Thyroid gland (tissue), 4 donors: ENCODE data around the gene HIVEP2. TPM values are rescaled to one million over a fixed set of nuclear protein-coding genes. Genes with fewer than 3 reads are reported as not detected.

Experiments used
- DNase-seq, 2 donors: peaks; one replicate each; pipeline ENCODE4 v3.0.0-alpha.2; 2019
- H3K27ac ChIP-seq, 3 donors: fragments of 200-600 bp; sonication (generic); 1 replicate in 2 of 3; 2 replicates in 1 of 3; pipeline ENCODE4 v1.5.1; 2016 to 2019; ENCODE audit warnings: mild to moderate bottlenecking in 1 of 3, moderate library complexity in 1 of 3
- H3K27me3 ChIP-seq: fragments of 200-600 bp; sonication (generic); one replicate; pipeline ENCODE4 v1.5.1; 2019
- H3K36me3 ChIP-seq, 2 donors: fragments of 200-600 bp; sonication (generic); one replicate each; pipeline ENCODE4 v1.5.1; 2016 to 2019
- H3K4me1 ChIP-seq, 2 donors: fragments of 200-600 bp; sonication (generic); one replicate each; pipeline ENCODE4 v1.5.1; 2017 to 2019
- H3K4me3 ChIP-seq, 3 donors: fragments of 200-600 bp; sonication (generic); replicated peaks in 1 of 3; 1 replicate in 2 of 3; 2 replicates in 1 of 3; pipeline ENCODE4 v1.5.1; 2016; ENCODE audit warnings: mild to moderate bottlenecking in 1 of 3
- H3K9me3 ChIP-seq: fragments of 200-600 bp; sonication (generic); one replicate; pipeline ENCODE4 v1.5.1; 2017
- POLR2A ChIP-seq, 2 donors: fragments of 450-650 bp; IDR thresholded peaks; one replicate each; pipeline ENCODE4 v1.6.1; 2017; ENCODE audit warnings: antibody characterized with exemption in 2 of 2, mild to moderate bottlenecking in 2 of 2, moderate library complexity in 1 of 2
- WGBS, 2 donors: methylation state at CpG; one replicate each; pipeline ENCODE4 v1.1.5; 2017; 5-methylcytosine and 5-hydroxymethylcytosine counted together
- intact Hi-C: fragments of 100-400 bp; cut with DNase I; formaldehyde crosslinking; loops from one replicate; pipeline ENCODE4 v1.15.1; 2023
- total RNA-seq, 4 donors: library from RNA; depleted of rRNA; stranded (reverse); fragments of >200 nt; gene quantifications; one replicate each; pipeline ENCODE4 v1.2.3, GENCODE V29; 2016
- TF ChIP-seq, protein P1 (sequence below), 6 experiments: fragments of 200-600 bp in 3 of 6; fragments of 450-650 bp in 3 of 6; sonication (generic) in 3 of 6; IDR thresholded peaks; one replicate each; pipeline ENCODE4 v1.5.1; 2016 to 2019; ENCODE audit warnings: antibody characterized with exemption in 6 of 6, mild to moderate bottlenecking in 2 of 6, inconsistent platforms in 1 of 6, moderate library complexity in 1 of 6

The HIVEP2 gene
- total RNA-seq, 4 donors from 2014 or later: 23.3 to 41.8 (median 26.4) TPM

DNA sequence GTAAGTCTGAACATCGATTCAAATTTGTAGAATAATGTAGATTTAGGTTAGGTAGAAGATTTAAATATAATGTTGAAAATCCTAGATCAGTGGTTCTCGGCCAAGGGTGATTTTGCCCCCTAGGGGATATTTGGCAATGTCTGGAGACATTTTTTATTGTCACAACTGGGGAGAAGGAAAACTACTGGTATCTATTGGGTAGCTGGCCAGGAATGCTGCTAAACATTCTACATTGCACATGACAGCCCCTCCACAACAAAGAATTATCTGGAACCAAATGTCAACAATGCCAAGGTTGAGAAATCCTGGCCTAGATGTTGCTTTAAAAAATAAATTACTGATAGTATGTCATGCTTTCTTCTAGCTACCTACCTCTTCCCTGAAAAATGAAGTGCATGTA is 76.1 kb downstream of the HIVEP2 start:
- H3K36me3 ChIP-seq: no peaks in the 10 kb centered on the region
- WGBS, 2 donors: 89 to 90% methylated on average over 2 of the region's 2 CpGs
- no peaks in the 10 kb centered on the region for H3K9me3 ChIP-seq
- no peak for DNase-seq
- no peak overlapping the region for H3K4me3 ChIP-seq
- intact Hi-C loops: no loop called here
- no peak overlapping the region for H3K27ac ChIP-seq
- H3K4me1 ChIP-seq: peaks cover 6 to 8% of the 10 kb centered on the region in 2 donors
- no peaks in the 10 kb centered on the region for H3K27me3 ChIP-seq
- TF ChIP-seq POLR2A (IDR thresholded peaks at IDR 0.05): no peak
- TF ChIP-seq, protein P1, sequence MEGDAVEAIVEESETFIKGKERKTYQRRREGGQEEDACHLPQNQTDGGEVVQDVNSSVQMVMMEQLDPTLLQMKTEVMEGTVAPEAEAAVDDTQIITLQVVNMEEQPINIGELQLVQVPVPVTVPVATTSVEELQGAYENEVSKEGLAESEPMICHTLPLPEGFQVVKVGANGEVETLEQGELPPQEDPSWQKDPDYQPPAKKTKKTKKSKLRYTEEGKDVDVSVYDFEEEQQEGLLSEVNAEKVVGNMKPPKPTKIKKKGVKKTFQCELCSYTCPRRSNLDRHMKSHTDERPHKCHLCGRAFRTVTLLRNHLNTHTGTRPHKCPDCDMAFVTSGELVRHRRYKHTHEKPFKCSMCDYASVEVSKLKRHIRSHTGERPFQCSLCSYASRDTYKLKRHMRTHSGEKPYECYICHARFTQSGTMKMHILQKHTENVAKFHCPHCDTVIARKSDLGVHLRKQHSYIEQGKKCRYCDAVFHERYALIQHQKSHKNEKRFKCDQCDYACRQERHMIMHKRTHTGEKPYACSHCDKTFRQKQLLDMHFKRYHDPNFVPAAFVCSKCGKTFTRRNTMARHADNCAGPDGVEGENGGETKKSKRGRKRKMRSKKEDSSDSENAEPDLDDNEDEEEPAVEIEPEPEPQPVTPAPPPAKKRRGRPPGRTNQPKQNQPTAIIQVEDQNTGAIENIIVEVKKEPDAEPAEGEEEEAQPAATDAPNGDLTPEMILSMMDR (IDR thresholded peaks at IDR 0.05): no peak

DNA sequence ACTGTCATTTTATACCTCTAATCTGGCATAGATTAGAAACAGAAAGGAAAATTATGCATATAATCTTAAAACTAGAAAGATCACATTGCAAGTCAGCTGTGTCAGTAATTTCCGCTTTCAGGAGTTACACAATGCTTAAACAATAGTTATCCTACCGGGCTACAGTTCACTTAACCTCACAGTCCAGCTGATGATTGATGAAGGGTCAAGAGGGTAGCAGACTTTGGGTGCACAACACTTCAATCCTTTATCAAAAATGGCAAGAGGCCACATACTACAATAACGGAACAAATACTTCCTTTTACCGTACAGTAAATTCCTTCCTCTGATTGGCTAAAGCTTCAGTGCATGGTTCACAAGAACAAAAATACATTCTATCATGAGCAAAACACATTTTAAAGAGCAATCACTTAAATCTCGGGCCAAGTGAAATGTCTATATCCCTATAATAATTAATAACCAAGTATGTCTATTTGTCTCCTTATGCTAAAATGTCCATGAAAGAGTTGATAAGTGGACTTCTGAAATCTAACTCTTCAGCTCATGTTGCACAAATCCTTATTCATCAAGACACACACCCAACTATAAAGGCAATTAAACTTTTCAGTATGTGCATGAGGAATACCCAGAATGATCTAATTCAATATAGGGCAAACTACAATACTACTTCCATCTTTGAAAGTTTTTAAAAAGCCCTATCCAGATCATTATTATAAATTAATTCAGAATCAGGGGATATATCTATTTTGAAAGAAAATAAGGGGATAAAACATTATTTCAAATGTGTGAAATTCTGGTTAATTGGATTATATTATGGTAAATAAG is 76.8 kb downstream of the HIVEP2 start:
- Histone ChIP-seq H3K4me1 (peaks cover 6 to 8% of the 10 kb centered on the region in 2 donors), H3K9me3 (no peaks in the 10 kb centered on the region), H3K4me3 (no peak overlapping the region), H3K27me3 (no peaks in the 10 kb centered on the region), H3K36me3 (no peaks in the 10 kb centered on the region), H3K27ac (peak overlapping the region in 1 of 3 donors; percentile 9)
- 66 to 74% methylated on average over 5 of the region's 5 CpGs for WGBS, 2 donors
- TF ChIP-seq, protein P1 (IDR thresholded peaks at IDR 0.05): no peak
- no peak for TF ChIP-seq POLR2A (IDR thresholded peaks at IDR 0.05)
- intact Hi-C loops: no loop called here
- no peak for DNase-seq

DNA sequence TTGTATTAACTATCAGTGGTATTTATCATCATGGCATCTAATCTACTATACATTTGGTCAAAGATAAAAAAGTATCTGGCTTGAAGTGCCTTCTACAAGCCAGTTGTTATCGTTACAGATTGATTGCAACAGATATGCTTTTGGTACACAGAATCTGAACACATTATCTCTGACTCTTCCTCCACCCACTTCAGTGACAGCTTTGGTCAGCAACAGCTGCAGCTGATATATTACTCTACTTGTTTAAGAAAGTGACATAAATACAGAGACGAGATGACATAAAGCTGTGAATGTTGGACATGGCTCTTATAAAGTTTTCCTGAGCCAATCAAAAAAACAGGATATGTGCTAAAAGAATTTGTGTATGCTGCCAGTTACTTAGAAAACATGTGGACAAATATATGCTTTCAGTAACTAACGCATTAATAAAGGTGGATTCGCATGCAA is 77.6 kb downstream of the HIVEP2 start:
- intact Hi-C loops: no loop called here
- H3K27ac ChIP-seq: peak overlapping the region in 1 of 3 donors; percentile 9
- H3K4me1 ChIP-seq: peaks cover 6 to 8% of the 10 kb centered on the region in 2 donors
- H3K4me3 ChIP-seq: no peak overlapping the region
- H3K9me3 ChIP-seq: no peaks in the 10 kb centered on the region
- no peak for TF ChIP-seq POLR2A (IDR thresholded peaks at IDR 0.05)
- TF ChIP-seq, protein P1 (IDR thresholded peaks at IDR 0.05): no peak
- H3K27me3 ChIP-seq: no peaks in the 10 kb centered on the region
- no peak for DNase-seq
- no peaks in the 10 kb centered on the region for H3K36me3 ChIP-seq
- WGBS, 2 donors: 63 to 74% methylated on average over 4 of the region's 4 CpGs

DNA sequence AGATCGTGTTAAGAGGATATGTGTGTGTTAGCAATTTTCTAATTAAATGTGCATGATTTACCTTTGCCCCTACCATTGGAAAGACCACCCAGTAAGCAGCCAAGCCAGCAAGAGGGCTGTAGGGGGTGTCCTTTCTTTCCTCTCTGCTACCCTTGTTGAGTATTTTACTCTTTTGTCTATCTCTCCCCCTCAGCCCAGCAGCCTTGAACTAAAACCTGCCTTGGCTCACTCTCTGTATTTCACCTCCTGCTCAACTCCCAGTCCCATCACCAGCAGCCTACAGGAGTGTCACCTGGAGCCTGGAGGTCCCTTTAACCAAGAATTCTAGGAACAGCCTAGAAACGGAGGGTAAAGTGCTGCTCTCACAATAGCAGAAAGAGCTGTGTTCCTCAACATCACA is 81.0 kb downstream of the HIVEP2 start:
- H3K27ac ChIP-seq: no peak overlapping the region
- no peak overlapping the region for H3K4me3 ChIP-seq
- peaks cover 2 to 5% of the 10 kb centered on the region in 2 donors for H3K4me1 ChIP-seq
- no peaks in the 10 kb centered on the region for H3K27me3 ChIP-seq
- no peaks in the 10 kb centered on the region for H3K36me3 ChIP-seq
- no peak for DNase-seq
- TF ChIP-seq, protein P1 (IDR thresholded peaks at IDR 0.05): no peak
- TF ChIP-seq POLR2A (IDR thresholded peaks at IDR 0.05): no peak
- intact Hi-C loops: no loop called here
- no peaks in the 10 kb centered on the region for H3K9me3 ChIP-seq
- 65 to 71% methylated on average over 2 of the region's 2 CpGs for WGBS, 2 donors

DNA sequence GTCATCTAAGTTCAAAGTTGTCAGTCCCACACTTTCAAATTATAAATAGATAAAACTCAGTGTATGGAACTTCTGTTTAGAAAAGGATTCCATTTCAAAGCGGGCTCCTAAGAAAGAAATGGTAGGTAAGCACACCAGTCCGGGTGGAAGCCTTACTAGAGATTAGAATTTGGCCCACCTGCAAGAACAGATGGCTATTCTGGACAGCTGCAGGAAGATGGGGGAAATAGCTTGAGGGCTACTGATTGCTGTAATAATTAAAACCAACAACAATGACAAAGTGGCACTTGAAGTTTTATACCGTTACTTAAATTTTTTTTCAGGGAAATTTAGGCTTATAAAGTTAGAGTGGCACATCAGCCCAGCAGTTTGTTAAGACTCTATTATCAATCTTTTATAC is 83.3 kb downstream of the HIVEP2 start:
- Histone ChIP-seq H3K27me3 (no peaks in the 10 kb centered on the region), H3K9me3 (no peaks in the 10 kb centered on the region), H3K4me3 (no peak overlapping the region), H3K4me1 (no peaks in the 10 kb centered on the region), H3K27ac (no peak overlapping the region), H3K36me3 (no peaks in the 10 kb centered on the region)
- no peak for DNase-seq
- TF ChIP-seq POLR2A (IDR thresholded peaks at IDR 0.05): no peak
- TF ChIP-seq, protein P1 (IDR thresholded peaks at IDR 0.05): no peak
- intact Hi-C loops: no loop called here
- WGBS, 2 donors: 73 to 81% methylated on average over 3 of the region's 3 CpGs
